ENCODE measurements around the gene FAM3C.
"Not testable (repeated sequence)": the region's sequence is repeated elsewhere in the genome, so short reads cannot be mapped to it uniquely, and the experiment has no call there.

The FAM3C gene

DNA sequence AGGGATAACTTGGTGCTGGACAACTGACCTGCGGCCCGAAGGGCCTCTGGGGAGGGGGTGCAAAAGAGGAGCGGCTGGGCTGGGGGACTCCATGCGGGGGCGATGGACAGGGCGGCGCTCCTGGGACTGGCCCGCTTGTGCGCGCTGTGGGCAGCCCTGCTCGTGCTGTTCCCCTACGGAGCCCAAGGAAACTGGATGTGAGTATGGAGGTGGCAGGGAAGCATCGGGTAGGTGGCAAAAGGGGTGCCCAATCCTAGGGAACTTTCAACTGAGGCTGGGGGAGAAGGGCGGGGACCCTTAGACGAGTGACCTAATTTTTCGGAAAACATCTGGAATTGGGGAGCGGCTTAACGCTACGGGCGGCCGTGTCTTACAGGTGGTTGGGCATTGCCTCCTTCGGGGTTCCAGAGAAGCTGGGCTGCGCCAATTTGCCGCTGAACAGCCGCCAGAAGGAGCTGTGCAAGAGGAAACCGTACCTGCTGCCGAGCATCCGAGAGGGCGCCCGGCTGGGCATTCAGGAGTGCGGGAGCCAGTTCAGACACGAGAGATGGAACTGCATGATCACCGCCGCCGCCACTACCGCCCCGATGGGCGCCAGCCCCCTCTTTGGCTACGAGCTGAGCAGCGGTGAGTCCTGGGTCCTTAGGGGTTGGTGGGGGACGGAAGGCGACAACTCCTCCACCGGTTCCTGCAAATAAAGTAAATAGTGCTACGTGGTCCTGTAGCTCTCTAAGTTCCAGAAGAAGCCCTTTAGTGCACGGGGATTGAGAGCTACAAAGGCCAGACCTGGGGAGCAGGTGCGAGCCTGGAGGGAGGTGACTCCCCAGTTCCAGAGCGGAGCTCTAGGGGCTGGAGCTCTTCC lies 66.7 kb downstream of the FAM3C start:
- DNase-seq: no peak

DNA sequence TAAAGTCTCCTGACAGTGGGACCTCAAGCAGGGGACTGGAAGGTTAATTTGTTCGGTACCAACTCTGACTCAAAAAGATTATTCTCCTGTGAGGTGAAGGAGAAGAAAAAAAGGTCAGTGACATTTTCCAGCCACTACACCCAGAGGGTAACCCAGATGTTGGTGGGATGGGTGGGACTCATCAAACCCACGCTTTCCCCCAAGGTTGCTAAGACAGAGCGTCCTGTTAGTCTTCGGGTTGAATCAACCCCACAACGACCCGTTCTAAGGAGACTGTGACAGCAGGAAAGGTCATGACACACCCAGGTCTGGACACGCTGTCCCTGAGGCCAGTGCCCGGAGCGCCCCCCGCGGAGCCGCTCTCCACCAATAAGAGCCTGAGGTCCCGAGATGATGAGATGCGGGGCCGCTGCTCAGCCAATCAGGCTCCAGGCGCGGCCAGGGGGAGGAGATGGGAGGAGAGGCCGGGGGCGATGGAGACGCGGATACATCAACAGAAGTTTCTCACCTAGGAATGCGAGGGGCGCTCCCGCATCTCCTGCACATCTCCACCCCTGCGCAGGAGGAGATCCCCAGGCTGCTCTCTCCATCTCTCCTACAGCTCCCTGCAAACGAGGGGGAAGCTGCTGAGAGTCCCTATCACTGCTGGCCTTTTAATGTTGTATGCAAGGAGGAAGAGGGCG lies 67.5 kb downstream of the FAM3C start, which contains the start of gene WNT16:
WNT16 (plus strand) TSS at position 493 of the 683 bp plus-strand sequence. CDS start 293 bp downstream, outside the sequence.
- no peak for DNase-seq

DNA sequence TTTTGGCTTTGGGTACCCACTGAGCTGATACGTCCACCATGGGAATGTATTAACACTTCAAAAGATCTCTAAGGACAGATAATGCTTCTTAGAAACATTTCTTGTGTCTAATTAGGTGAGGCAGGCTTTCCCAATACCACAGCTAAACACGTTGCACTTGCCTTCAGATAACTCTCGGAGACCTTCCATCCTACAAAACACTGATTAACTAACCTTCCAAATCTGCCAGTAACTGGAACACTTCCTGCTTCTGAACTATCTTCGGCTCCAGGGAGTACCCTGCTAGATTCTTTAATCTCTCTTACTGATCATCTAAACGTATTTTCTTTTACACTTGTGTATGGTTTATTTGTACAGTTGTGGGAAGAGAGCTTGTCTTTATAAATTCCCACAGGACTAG lies 68.4 kb downstream of the FAM3C start:
- DNase-seq: no peak

DNA sequence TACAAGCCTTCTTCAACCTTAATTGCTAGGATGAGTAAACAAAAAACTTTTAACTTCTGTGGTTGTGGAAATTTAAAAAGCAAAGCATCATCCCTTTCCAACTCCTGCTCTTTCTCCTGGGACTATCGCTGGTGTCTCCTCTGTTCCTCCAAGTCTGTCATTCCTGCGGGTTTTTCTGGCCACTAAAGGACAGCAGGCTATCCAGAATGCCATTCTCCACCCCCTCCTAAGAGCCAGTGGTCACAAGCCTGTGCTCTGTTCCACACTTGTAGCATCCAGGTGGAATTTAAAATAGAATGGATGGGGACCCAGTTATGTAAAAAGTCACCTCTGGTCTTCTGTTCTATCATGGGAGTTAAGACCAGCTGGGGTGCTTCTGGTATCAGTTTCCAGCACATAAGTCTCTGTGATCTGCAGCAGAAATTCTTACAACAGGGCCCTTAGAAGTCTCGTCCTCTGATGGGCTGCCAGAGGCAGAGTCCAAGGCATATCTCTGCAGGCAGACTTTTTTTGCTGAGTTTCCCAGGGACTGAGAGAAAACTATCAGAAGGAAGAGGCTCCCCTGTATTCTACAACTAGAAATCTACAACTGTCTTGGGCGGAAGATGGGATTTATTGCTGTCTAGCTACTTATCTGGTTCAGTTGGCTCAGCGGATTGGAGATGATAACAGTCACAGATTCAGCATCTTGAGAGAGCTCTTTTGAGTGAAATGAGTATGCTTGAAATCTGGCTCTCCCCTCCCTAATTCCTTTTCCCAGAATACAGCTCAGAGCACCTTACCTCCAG lies 72.4 kb downstream of the FAM3C start:
- no peak for DNase-seq

DNA sequence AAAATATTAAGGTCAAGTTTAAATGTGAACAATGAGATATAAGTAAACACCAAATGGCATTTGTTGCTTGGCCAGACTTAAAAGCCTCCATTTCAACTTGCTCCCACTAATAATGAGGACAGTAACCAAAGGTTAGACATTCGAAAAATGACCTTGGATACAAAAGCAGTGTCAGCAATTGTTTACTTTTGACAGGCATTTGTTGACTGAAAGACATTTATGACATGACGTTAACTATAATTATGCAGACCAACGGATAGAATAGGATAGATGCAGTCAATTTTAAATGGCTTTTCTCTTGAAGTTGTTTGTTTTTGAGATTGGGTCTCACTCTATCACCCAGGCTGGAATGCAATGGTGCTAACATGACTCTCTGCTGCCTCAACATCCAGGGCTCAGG lies 73.6 kb downstream of the FAM3C start:
- DNase-seq: no peak

DNA sequence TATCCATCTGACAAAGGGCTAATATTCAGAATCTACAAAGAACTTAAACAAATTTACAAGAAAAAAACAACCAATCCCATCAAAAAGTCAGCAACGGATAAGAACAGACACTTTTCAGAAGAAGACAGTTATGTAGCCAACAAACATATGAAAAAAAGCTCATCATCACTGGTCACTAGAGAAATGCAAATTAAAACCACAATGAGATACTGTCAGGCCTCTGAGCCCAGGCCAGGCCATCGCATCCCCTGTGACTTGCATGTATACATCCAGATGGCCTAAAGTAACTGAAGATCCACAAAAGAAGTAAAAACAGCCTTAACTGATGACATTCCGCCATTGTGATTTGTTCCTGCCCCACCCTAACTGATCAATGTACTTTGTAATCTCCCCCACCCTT lies 80.9 kb downstream of the FAM3C start:
- DNase-seq: not testable (repeated sequence)

DNA sequence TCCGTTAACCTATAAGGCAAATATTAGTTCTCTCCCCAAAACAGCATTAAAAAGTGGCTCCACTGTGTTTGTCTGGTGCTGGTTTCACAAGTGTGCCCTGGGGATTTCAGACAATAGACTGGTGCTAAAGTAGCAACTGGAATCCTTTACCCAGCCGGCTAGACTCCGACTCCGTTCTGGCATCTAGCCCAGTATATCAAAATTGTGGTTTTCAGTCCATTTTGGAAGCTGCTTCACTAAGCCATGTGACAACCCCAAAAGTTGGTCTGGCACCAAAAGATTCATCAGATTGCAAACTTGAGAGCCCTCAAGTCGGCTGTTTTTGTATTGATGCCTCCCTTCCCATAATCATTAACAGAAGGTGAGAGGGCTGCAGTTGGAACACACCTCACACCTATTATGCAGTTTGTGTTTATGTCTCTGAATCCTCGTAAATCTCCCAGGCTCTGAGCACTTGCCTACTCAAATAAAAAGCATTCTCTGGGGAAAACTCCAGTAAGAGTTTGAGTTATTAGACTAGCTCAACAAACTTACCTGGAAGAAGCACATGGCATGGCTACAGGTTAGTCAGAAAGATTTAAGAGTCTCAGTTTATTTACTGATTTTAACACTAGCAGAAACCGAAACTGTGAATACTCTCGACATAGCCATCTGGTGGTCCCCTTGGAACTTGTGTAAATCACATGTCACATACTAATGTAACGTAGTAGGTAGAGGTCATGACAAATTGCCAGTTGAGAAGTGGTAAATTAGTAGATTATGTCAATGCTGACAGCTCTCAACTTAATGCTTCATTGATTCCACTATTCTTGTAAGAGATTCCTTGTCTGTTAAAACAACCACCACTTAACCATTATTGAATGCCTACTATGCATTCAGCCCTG lies 82.1 kb downstream of the FAM3C start:
- peak; percentile 99 for DNase-seq

DNA sequence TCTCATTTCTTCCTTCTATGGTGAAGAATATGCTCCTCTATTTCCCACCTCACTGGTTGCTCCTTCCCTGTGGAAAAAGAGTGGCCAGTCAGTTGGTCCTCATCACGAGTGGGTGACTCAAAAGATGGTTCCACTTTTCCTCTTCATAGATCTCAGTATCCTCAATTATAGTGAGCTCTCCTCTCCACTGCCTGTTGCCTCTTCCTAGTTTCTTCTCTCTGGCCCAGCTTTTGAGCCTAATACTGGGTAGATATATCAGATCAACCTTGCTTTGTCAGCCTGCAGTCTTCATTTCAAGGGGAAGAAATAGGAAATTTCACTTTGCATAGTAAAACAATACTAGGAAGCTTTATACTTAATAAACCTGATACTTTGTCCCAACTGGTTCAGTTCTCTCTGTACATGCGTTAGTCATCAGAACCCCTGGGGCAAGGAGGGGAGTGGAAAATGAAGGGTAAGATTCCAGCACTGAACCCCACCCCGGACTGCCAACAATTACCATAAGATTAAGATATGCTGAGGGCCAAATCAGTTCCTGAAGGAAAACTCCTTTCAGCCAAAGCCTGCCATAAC lies 82.8 kb downstream of the FAM3C start:
- no peak for DNase-seq

DNA sequence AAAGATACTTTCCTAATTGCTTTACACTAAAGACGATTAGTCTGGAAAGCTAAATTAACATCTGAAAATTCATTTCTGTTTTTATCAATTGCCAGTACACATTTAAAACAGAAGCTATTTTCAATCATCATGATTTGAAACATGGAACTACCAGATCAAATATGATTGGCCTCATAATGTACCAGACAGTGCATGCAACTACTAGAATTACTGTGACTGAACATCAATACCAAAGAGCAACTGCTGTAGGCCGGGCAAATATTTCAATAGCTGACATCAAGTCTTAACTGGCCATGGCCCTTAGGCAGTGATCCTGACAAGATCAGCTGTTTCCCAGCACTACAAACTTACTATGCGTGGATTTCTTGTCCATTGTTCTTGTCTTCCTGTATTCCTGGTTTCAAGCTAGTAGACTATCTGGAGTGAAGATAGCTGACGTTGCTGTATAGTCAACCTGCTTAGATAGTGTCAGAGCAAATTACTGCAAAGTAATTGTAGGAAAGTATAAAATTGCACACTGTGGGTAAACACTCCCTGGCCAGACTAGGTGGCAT lies 89.0 kb downstream of the FAM3C start:
- DNase-seq: no peak

DNA sequence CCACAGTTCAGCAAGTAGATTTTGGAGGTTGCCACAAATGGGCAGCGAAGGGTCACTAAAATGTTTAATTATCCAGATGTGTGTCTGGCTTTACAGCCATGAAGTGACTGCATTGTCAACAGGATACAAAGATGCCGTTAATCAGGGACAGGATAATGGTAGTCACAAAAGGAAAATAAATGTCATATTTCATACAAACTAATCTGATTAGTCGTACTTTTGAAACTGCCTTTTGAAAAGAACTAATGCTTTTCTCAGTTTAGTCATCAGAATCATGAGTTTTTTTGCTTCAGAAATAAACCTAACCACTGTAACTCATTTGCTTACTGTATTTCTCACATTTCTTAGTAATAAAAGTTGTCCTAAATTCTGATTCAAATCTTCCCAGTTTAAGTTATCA lies 89.5 kb downstream of the FAM3C start:
- no peak for DNase-seq

DNA sequence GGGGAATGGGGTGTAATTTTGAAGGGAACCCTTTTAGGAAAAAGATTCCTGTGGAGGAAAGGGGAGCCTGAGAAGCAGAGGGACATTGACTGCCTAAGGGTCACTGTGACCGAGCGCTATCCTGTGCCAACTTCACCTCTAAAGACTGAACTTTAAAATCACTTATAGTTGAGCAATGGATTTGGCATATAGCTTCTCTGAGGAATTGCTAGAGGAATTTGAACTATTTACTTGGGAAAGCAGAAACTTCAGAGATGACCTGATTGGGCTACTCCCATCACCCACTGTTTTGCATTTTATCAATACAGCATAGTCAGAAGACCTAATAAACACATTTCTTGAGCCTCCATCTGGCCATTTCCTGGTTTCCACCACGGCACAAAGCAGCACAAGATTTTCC lies 91.0 kb downstream of the FAM3C start:
- no peak for DNase-seq

DNA sequence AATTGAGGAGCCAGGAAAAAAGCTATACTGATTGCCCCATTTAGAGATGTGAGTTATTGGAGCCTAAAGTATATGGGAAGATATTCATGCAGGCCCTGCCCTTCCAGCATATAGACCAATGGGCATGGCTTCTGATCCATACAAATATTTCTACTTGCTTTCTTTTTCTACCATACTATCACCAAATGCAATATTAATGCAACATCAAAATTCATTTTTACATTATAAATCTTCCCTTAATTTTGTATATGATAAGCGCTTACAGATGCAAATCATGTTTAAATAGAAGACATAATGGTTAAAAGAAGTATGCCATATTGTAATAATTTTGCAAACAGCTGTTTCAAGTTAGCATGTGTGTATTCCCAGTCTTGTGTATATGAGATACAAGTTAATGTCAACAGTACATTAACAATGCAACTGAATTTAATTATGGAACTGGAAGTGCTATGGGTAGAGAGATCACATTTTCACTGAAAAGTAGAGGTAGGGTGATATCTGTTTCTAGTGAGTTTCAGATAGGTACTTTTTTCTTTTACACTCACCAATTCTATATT lies 91.9 kb downstream of the FAM3C start:
- DNase-seq: no peak

DNA sequence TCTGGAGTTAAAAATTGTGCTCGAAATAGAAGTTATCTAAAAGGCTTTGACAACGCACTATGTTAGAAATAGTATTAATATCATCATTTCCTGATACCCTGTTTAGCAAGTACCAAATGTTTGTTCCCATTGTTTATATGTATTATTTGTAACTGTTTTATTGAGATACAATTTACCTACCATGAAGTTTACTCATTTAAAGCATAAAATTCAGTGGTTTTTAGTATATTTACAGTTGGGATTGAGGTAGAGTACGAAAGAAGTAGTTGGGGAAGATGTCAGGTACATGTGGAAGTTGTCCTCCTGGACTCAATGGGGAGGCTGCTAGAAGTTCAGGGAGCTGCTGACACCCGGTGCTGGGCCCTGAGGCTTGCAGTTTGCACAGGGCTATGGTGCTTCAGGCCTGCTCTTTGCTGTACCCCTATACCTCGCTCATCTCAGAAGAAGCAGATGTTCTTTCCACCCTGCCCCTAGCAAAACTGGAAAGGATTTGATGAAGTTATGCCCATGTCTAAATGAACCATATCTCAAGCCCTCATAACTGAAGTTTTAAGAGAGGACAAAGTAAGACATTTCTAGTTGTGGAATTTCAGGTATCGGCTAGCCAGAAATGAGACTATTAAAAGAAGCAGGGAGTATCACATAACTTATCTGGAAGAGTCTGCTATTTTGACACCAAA lies 92.5 kb downstream of the FAM3C start:
- no peak for DNase-seq

DNA sequence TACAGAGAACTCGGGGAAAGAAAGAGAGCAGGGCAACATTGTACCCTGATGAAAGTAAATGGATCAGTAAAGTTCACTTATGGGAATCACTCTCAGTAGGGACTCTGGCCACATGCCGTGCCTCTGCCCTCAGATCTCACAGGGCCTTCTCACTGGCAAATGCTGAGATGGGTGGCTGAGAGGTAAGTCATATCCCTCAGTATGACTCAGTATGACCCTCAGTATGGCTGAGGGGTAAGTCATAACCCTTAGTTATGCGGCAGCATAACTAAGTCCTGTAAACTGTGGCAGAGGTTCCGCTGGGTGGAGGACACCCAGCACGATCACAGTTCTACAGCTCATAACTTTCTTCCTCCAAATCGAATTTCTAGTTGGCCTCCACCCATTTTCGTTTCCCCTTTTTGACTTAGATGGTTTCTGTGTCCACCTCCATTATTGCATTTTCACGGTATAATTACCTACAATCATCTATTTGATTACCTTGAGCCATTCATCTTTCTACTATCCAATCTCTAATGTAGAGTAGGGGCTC lies 93.8 kb downstream of the FAM3C start:
- no peak for DNase-seq

DNA sequence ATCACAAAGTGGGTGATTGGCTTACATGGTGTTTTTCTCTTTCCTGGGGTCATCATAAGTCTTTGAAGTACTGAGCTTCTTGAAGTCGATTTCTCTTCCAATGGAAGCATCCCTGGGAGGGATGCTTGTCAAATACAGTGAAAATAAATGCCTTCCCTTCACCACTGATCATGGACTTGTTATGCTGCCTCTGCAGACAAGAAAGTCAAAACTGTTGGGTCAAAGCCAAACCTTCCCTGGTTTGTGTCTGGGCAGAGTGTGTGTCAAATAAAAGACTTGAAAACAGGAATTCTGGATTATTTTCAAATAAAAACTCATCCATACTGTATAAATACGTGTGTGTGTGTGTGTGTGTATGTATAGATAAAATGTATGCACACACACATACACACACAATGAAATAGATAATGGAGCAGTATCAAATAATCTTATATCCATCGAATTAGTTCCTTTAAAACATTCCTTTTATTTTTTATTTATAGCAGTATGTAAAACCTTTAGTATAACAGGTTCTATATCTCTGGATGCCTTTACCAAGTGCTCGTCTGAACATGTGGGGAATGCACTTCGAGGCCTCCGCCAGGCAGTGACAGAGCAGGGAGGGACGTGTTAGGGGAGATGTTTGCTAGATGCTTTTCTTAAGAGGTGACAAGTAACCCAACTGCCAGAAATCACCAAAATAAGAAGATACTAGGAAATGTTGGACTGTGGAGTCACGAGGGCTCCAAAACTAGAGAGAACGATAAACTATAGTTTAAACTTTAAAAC lies 94.5 kb downstream of the FAM3C start:
- no peak for DNase-seq

DNA sequence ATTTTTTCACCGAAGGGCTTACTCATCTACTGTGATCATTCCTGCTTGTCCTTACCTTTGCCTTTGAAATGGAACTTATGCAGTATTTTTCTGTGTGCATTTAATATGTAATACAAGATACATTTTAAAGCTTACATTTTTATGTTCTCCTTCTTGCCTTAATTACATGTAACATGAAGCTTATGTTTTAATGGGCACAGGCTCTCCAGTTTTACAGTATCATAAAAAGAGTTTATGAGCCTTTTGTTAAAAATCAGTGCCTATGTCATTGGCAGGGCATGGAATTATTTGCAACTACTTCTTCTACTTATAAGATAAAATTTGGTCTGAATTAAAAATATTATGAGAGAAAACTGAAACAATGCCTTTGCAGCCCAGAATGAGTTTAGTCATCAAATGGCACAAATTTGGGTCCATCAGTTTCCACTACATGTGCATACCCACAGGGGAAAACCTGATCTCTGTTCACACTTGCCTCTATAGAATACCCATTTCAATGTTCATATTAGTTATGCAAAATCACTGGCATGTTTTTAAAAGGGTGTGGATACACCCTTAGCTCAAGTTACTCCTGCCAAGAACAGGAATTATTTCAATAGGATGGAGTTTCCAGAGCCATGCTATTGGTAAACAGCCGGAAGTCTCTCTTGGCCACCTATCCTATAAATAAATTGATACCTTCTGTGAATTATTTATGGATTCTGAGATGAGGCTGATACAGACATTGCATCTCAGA lies 95.3 kb downstream of the FAM3C start:
- DNase-seq: no peak

All from NCI-H187 treated with DMSO at 0.1 percent for 48 hours (cell line).